Neural progenitor cell (in vitro differentiated cells): ENCODE results near the gene UGT1A1. TPM values are rescaled to one million over a fixed set of nuclear protein-coding genes. Genes with fewer than 3 reads are reported as not detected.

Experiments
- DNase-seq: peaks from one replicate; pipeline ENCODE4 v3.0.0-alpha.2; 2016; ENCODE audit warnings: low spot score
- H2AFZ ChIP-seq: fragments of 200-600 bp; sonication (generic); replicated peaks from 2 replicates; pipeline ENCODE4 v1.6.1; 2016; ENCODE audit warnings: antibody characterized with exemption
- H3F3A ChIP-seq: fragments of 200-600 bp; sonication (generic); 2 replicates; pipeline ENCODE4 v1.6.1; 2016; ENCODE audit warnings: antibody characterized with exemption, low read depth
- H3K27ac ChIP-seq: fragments of 200-600 bp; sonication (generic); 2 replicates; pipeline ENCODE4 v1.5.1; 2016; ENCODE audit warnings: mild to moderate bottlenecking
- H3K27me3 ChIP-seq: fragments of 200-600 bp; sonication (generic); 2 replicates; pipeline ENCODE4 v1.6.1; 2016; ENCODE audit warnings: mild to moderate bottlenecking, moderate library complexity
- H3K36me3 ChIP-seq: fragments of 200-600 bp; sonication (generic); 2 replicates; pipeline ENCODE4 v1.5.1; 2016
- H3K4me1 ChIP-seq: fragments of 200-600 bp; sonication (generic); 2 replicates; pipeline ENCODE4 v1.6.1; 2016; ENCODE audit warnings: mixed run types
- H3K4me2 ChIP-seq: fragments of 200-600 bp; sonication (generic); 2 replicates; pipeline ENCODE4 v1.6.1; 2016
- H3K4me3 ChIP-seq: fragments of 200-600 bp; sonication (generic); 2 replicates; pipeline ENCODE4 v1.5.1; 2016
- H3K79me2 ChIP-seq: fragments of 200-600 bp; sonication (generic); 2 replicates; pipeline ENCODE4 v1.6.1; 2016; ENCODE audit warnings: low read depth
- H3K9ac ChIP-seq: fragments of 200-600 bp; sonication (generic); 2 replicates; pipeline ENCODE4 v1.6.1; 2016
- H3K9me3 ChIP-seq: fragments of 200-600 bp; sonication (generic); 2 replicates; pipeline ENCODE4 v1.5.1; 2016; ENCODE audit warnings: low read depth
- H4K20me1 ChIP-seq: fragments of 200-600 bp; sonication (generic); 2 replicates; pipeline ENCODE4 v1.6.1; 2016; ENCODE audit warnings: low read depth
- H3K27ac Mint-ChIP-seq: 3 replicates; pipeline ENCODE4 v1.8.0; 2021; ENCODE audit warnings: mixed read lengths
- H3K27me3 Mint-ChIP-seq: 2 replicates; pipeline ENCODE4 v1.8.0; 2022; ENCODE audit warnings: low read depth, mild to moderate bottlenecking, inconsistent platforms, moderate library complexity, mixed read lengths; ENCODE audit not compliant: insufficient read depth
- H3K36me3 Mint-ChIP-seq: 3 replicates; pipeline ENCODE4 v1.8.0; 2021; ENCODE audit warnings: mixed read lengths
- H3K4me1 Mint-ChIP-seq: 3 replicates; pipeline ENCODE4 v1.8.0; 2021; ENCODE audit warnings: mixed read lengths
- H3K4me3 Mint-ChIP-seq: 3 replicates; pipeline ENCODE4 v1.8.0; 2021; ENCODE audit warnings: mild to moderate bottlenecking, moderate library complexity, mixed read lengths
- H3K9me3 Mint-ChIP-seq: 3 replicates; pipeline ENCODE4 v1.8.0; 2020; ENCODE audit warnings: mixed read lengths
- CTCF ChIP-seq: fragments of 200-600 bp; sonication (generic); IDR thresholded peaks from 2 replicates; pipeline ENCODE4 v1.5.1; 2017; ENCODE audit warnings: antibody characterized with exemption, mild to moderate bottlenecking
- EZH2 ChIP-seq: fragments of 200-600 bp; sonication (generic); IDR thresholded peaks from 2 replicates; pipeline ENCODE4 v1.6.1; 2017; ENCODE audit warnings: antibody characterized with exemption, mild to moderate bottlenecking, moderate library complexity
- EZH2phosphoT487 ChIP-seq: fragments of 200-600 bp; sonication (generic); IDR thresholded peaks from 2 replicates; pipeline ENCODE4 v1.6.1; 2017; ENCODE audit warnings: antibody characterized with exemption
- total RNA-seq: library from RNA; depleted of rRNA; stranded (reverse); fragments of >200 nt; gene quantifications from 2 replicates; pipeline ENCODE4 v1.2.3, GENCODE V29; 2015; ENCODE audit warnings: low replicate concordance

The UGT1A1 gene
- total RNA-seq, 1 donor from 2014 or later = not detected

GRCh38 chr2:233766416-233766815, 6.3 kb downstream of the UGT1A1 start:
- TF ChIP-seq EZH2 (no peak), CTCF (no peak), EZH2phosphoT487 (no peak)
- H3K4me3 Mint-ChIP-seq = no peak overlapping the region

GRCh38 chr2:233768076-233768475, 8.0 kb downstream of the UGT1A1 start:
- no peak overlapping the region for H3K4me3 Mint-ChIP-seq
- no peak overlapping the region for H3K4me3 ChIP-seq

More at GRCh38 chr2:233766416-233766815, 6.3 kb downstream of the UGT1A1 start:
- H3K4me1 Mint-ChIP-seq = peaks cover 14% of the 10 kb centered on the region
- H3K36me3 Mint-ChIP-seq = peaks cover 5% of the 10 kb centered on the region
- H3K9me3 Mint-ChIP-seq = peaks cover 30% of the 10 kb centered on the region
- H3K27ac ChIP-seq = no peak overlapping the region
- H3K79me2 ChIP-seq = no peaks in the 10 kb centered on the region
- H3K4me2 ChIP-seq = no peak overlapping the region
- H3K27ac Mint-ChIP-seq = no peak overlapping the region
- H3K4me1 ChIP-seq = no peaks in the 10 kb centered on the region
- H3K4me3 ChIP-seq = no peak overlapping the region
- H3F3A ChIP-seq = no peaks in the 10 kb centered on the region
- no peaks in the 10 kb centered on the region for H4K20me1 ChIP-seq
- no peak for DNase-seq
- H3K9ac ChIP-seq = no peak overlapping the region
- peaks cover 3% of the 10 kb centered on the region for H3K27me3 Mint-ChIP-seq
- H2AFZ ChIP-seq = no peak overlapping the region
- H3K9me3 ChIP-seq = no peaks in the 10 kb centered on the region
- H3K27me3 ChIP-seq = no peaks in the 10 kb centered on the region
- no peaks in the 10 kb centered on the region for H3K36me3 ChIP-seq

GRCh38 chr2:233769260-233769659, 9.2 kb downstream of the UGT1A1 start:
- H3K9me3 ChIP-seq = no peaks in the 10 kb centered on the region
- no peak overlapping the region for H3K27ac ChIP-seq
- Mint-ChIP-seq H3K36me3 (peaks cover 5% of the 10 kb centered on the region), H3K4me1 (peaks cover 14% of the 10 kb centered on the region), H3K27me3 (peaks cover 3% of the 10 kb centered on the region), H3K4me3 (no peak overlapping the region), H3K9me3 (peaks cover 31% of the 10 kb centered on the region), H3K27ac (no peak overlapping the region)
- H3K79me2 ChIP-seq = no peaks in the 10 kb centered on the region
- H3K27me3 ChIP-seq = no peaks in the 10 kb centered on the region
- no peak overlapping the region for H3K4me3 ChIP-seq
- H2AFZ ChIP-seq = no peak overlapping the region
- no peaks in the 10 kb centered on the region for H3K36me3 ChIP-seq
- DNase-seq = no peak
- H3K4me1 ChIP-seq = no peaks in the 10 kb centered on the region
- H3F3A ChIP-seq = no peaks in the 10 kb centered on the region
- no peak overlapping the region for H3K9ac ChIP-seq
- no peak overlapping the region for H3K4me2 ChIP-seq
- H4K20me1 ChIP-seq = no peaks in the 10 kb centered on the region
- TF ChIP-seq EZH2 (no peak), EZH2phosphoT487 (no peak), CTCF (no peak)

More at GRCh38 chr2:233768076-233768475, 8.0 kb downstream of the UGT1A1 start:
- Histone ChIP-seq H3F3A (no peaks in the 10 kb centered on the region), H3K9ac (no peak overlapping the region), H3K27ac (no peak overlapping the region), H3K4me1 (no peaks in the 10 kb centered on the region), H3K36me3 (no peaks in the 10 kb centered on the region), H3K79me2 (no peaks in the 10 kb centered on the region), H3K27me3 (no peaks in the 10 kb centered on the region), H4K20me1 (no peaks in the 10 kb centered on the region), H2AFZ (peak overlapping the region; percentile 28), H3K9me3 (no peaks in the 10 kb centered on the region), H3K4me2 (no peak overlapping the region)
- Mint-ChIP-seq H3K27ac (peak overlapping the region; percentile 98), H3K4me1 (peaks cover 14% of the 10 kb centered on the region), H3K27me3 (peaks cover 3% of the 10 kb centered on the region), H3K36me3 (peaks cover 5% of the 10 kb centered on the region), H3K9me3 (peaks cover 31% of the 10 kb centered on the region)
- no peak for DNase-seq
- TF ChIP-seq CTCF (no peak), EZH2 (no peak), EZH2phosphoT487 (no peak)
